Right lobe of liver (tissue), 4 donors: ENCODE results near the gene ASB17.

ENCODE experiments used
- CTCF ChIP-seq, 4 donors: fragments of 200-600 bp in 3 of 4; fragments of 450-650 bp in 1 of 4; IDR thresholded peaks; one replicate each; pipeline versions ENCODE4 v1.5.1 to v1.8.0; 2016 to 2022; ENCODE audit warnings: antibody characterized with exemption in 4 of 4, mild to moderate bottlenecking in 2 of 4
- POLR2A ChIP-seq: fragments of 450-650 bp; IDR thresholded peaks from one replicate; pipeline ENCODE4 v1.6.1; 2017; ENCODE audit warnings: antibody characterized with exemption, mild to moderate bottlenecking
- donor health status: DM: no; HTN: no; CAD: no.
- donor health status: DM: no; HTN: no; CAD: no.
- donor health status: DM: no; HTN: yes; CAD: no.

GRCh38 chr1:75970631-75971030 lies 38.4 kb upstream of the ASB17 start:
- TF ChIP-seq POLR2A (no peak), CTCF (IDR thresholded peaks at IDR 0.05) (no peak)
